Subcutaneous abdominal adipose tissue (tissue), 5 donors: Measurements from ENCODE around the gene FARP1.

ENCODE experiments used
- H3K27ac ChIP-seq: one replicate; pipeline ENCODE4 v1.7.0; 2013; ENCODE audit warnings: low read depth, mild to moderate bottlenecking, inconsistent platforms, low read length, moderate library complexity
- H3K27me3 ChIP-seq, 5 donors: one replicate each; pipeline ENCODE4 v1.7.0; 2013; ENCODE audit warnings: low read length in 5 of 5, inconsistent platforms in 1 of 5; ENCODE audit not compliant: control insufficient read depth in 5 of 5, insufficient read depth in 4 of 5
- H3K36me3 ChIP-seq, 5 donors: one replicate each; pipeline ENCODE4 v1.7.0; 2013; ENCODE audit warnings: low read length in 5 of 5; ENCODE audit not compliant: control insufficient read depth in 5 of 5, insufficient read depth in 5 of 5
- H3K4me1 ChIP-seq, 5 donors: one replicate each; pipeline ENCODE4 v1.7.0; 2013; ENCODE audit warnings: low read length in 5 of 5, mild to moderate bottlenecking in 3 of 5, moderate library complexity in 1 of 5; ENCODE audit not compliant: control insufficient read depth in 5 of 5, insufficient read depth in 5 of 5
- H3K4me3 ChIP-seq, 5 donors: one replicate each; pipeline ENCODE4 v1.7.0; 2013; ENCODE audit warnings: low read length in 5 of 5, low read depth in 1 of 5
- H3K9ac ChIP-seq, 5 donors: one replicate each; pipeline ENCODE4 v1.7.0; 2013; ENCODE audit warnings: low read length in 5 of 5, mild to moderate bottlenecking in 4 of 5, moderate library complexity in 3 of 5
- H3K9me3 ChIP-seq, 5 donors: one replicate each; pipeline ENCODE4 v1.7.0; 2013; ENCODE audit warnings: low read length in 5 of 5; ENCODE audit not compliant: control insufficient read depth in 5 of 5
- donor health status: healthy.
- donor health status: healthy.
- donor health status: healthy.
- donor health status: healthy.
- donor health status: healthy.

Gene FARP1

GRCh38 chr13:98220271-98220791, 77.4 kb downstream of the FARP1 start:
- no peak overlapping the region for H3K9ac ChIP-seq
- H3K27me3 ChIP-seq, result no peaks in the 10 kb centered on the region
- H3K36me3 ChIP-seq, result peaks cover 0 to 2% (median 0%) of the 10 kb centered on the region in 5 donors
- H3K4me1 ChIP-seq, result peaks cover 0 to 30% (median 12%) of the 10 kb centered on the region in 5 donors
- no peaks in the 10 kb centered on the region for H3K9me3 ChIP-seq
- no peak overlapping the region for H3K27ac ChIP-seq
- H3K4me3 ChIP-seq, result no peak overlapping the region

GRCh38 chr13:98221234-98221633, 78.3 kb downstream of the FARP1 start:
- Histone ChIP-seq H3K9ac (no peak overlapping the region), H3K27me3 (no peaks in the 10 kb centered on the region), H3K4me3 (no peak overlapping the region), H3K27ac (no peak overlapping the region), H3K36me3 (peaks cover 0 to 3% (median 0%) of the 10 kb centered on the region in 5 donors), H3K9me3 (no peaks in the 10 kb centered on the region), H3K4me1 (peaks cover 0 to 27% (median 12%) of the 10 kb centered on the region in 5 donors)

DNA sequence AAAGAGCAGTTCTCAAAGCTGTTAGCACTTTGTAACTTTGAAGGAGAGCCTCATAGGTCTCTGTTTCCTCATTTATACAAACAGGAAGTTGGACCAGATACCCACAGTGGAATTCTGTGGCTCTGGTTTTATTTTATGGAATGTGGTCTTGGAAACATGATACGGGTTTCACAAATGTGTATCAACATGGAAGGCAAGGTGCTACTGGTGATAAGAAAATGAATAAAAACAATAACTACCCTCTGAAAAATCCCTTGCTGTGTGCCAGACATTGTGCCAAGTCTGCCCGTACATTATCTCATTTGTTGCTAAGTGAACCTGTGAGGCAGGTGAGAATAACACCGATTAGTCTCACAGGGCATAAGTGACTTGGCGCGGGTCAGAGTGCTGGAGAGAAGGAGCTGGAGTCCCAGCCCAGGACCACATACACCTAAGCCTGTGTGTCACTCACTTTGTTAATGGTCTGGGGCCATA, 79.2 kb downstream of the FARP1 start:
- no peaks in the 10 kb centered on the region for H3K27me3 ChIP-seq
- H3K4me1 ChIP-seq, result peaks cover 0 to 21% (median 12%) of the 10 kb centered on the region in 5 donors
- H3K9ac ChIP-seq, result no peak overlapping the region
- peaks cover 0 to 3% (median 0%) of the 10 kb centered on the region in 5 donors for H3K36me3 ChIP-seq
- H3K4me3 ChIP-seq, result no peak overlapping the region
- no peaks in the 10 kb centered on the region for H3K9me3 ChIP-seq
- no peak overlapping the region for H3K27ac ChIP-seq

DNA sequence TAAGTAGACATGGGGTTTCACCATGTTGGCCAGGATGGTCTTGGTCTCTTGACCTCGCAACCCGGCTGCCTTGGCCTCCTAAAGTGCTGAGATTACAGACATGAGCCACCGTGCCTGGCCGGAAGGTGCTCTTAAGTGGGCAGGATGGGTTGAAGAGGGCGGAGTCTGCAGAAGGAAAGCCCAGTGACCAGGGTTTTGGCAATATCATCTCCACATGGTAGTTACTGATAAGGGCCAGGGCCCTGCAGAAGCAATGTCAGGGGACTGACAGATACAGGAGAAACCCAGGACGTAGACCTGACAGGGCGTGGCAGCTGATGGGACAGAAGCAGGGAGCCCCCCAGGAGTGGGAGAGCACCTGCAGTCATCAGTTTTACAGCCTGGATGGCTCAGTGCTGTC, 79.9 kb downstream of the FARP1 start:
- peaks cover 0 to 21% (median 12%) of the 10 kb centered on the region in 5 donors for H3K4me1 ChIP-seq
- no peaks in the 10 kb centered on the region for H3K27me3 ChIP-seq
- no peak overlapping the region for H3K9ac ChIP-seq
- H3K4me3 ChIP-seq, result no peak overlapping the region
- H3K27ac ChIP-seq, result no peak overlapping the region
- peaks cover 0 to 3% (median 0%) of the 10 kb centered on the region in 5 donors for H3K36me3 ChIP-seq
- no peaks in the 10 kb centered on the region for H3K9me3 ChIP-seq

- H3K4me1 ChIP-seq, result peaks cover 0 to 23% (median 14%) of the 10 kb centered on the region in 5 donors
Measured at GRCh38 chr13:98223741-98224140, 80.8 kb downstream of the FARP1 start.

DNA sequence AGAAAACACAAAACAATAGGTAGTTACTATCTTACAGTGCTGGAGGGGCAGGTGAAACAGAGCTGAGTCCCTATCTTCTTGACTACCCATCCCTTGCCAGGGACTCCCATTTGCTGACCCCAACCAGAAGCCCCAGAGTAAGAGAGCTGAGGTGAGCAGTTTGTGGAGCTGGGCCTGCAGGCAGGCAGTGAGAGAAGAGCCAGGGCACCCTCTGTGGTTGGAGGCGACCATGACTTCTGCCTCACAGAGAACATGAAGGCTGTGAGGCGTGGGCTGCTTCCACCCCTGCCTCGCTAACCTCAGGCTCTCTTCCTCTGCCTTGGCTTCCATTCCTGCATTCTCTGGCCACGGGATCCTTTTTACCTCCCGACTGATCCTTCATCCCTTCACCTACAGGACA, 81.7 kb downstream of the FARP1 start:
- no peaks in the 10 kb centered on the region for H3K9me3 ChIP-seq
- H3K9ac ChIP-seq, result no peak overlapping the region
- peaks cover 0 to 3% (median 0%) of the 10 kb centered on the region in 5 donors for H3K36me3 ChIP-seq
- H3K27ac ChIP-seq, result no peak overlapping the region
- peaks cover 0 to 31% (median 14%) of the 10 kb centered on the region in 5 donors for H3K4me1 ChIP-seq
- H3K27me3 ChIP-seq, result no peaks in the 10 kb centered on the region
- H3K4me3 ChIP-seq, result no peak overlapping the region

More at GRCh38 chr13:98223741-98224140, 80.8 kb downstream of the FARP1 start:
- no peak overlapping the region for H3K9ac ChIP-seq
- H3K9me3 ChIP-seq, result no peaks in the 10 kb centered on the region
- H3K27ac ChIP-seq, result no peak overlapping the region
- H3K27me3 ChIP-seq, result no peaks in the 10 kb centered on the region
- H3K4me3 ChIP-seq, result no peak overlapping the region
- H3K36me3 ChIP-seq, result peaks cover 0 to 3% (median 0%) of the 10 kb centered on the region in 5 donors

GRCh38 chr13:98225036-98225940, 82.4 kb downstream of the FARP1 start:
- Histone ChIP-seq H3K9ac (no peak overlapping the region), H3K4me1 (peaks cover 0 to 30% (median 10%) of the 10 kb centered on the region in 5 donors), H3K27ac (no peak overlapping the region), H3K4me3 (no peak overlapping the region), H3K27me3 (no peaks in the 10 kb centered on the region), H3K36me3 (peaks cover 0 to 3% (median 0%) of the 10 kb centered on the region in 5 donors), H3K9me3 (no peaks in the 10 kb centered on the region)

DNA sequence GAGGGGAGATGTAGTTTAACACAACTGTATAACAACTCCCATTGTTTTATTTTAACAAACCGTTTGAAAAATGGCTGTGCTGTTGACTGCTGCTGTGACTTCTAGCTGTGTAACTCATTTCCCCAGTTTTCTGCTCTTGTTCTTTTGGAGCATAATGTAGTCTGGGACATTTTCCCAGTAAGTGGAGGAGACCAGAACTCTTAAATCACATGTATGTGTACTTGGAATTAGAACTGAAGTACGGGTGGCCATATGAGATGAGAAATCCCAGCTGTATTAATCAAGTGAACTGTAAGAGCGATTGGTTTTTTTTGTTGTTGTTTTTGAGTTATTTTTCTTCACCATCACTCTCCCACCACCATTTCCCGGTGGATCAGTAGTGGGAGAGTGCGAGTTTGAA, 83.6 kb downstream of the FARP1 start:
- Histone ChIP-seq H3K4me1 (peaks cover 0 to 20% (median 4%) of the 10 kb centered on the region in 5 donors), H3K4me3 (no peak overlapping the region), H3K36me3 (peaks cover 0 to 3% (median 0%) of the 10 kb centered on the region in 5 donors), H3K27me3 (no peaks in the 10 kb centered on the region), H3K9me3 (no peaks in the 10 kb centered on the region), H3K9ac (no peak overlapping the region), H3K27ac (no peak overlapping the region)

GRCh38 chr13:98228661-98229341, 85.9 kb downstream of the FARP1 start:
- Histone ChIP-seq H3K9me3 (no peaks in the 10 kb centered on the region), H3K27ac (no peak overlapping the region), H3K4me1 (peaks cover 0 to 22% (median 4%) of the 10 kb centered on the region in 5 donors), H3K4me3 (no peak overlapping the region), H3K9ac (no peak overlapping the region), H3K27me3 (no peaks in the 10 kb centered on the region), H3K36me3 (peaks cover 0 to 3% (median 0%) of the 10 kb centered on the region in 5 donors)
